Ishikawa (cell line): ENCODE measurements around the gene FAM186B.

Source experiments
- CEBPB ChIP-seq: IDR thresholded peaks from 2 replicates; pipeline ENCODE4 v1.6.1; 2012
- CREB1 ChIP-seq: IDR thresholded peaks from 2 replicates; pipeline ENCODE4 v1.6.1; 2012; ENCODE audit warnings: low read depth
- EGR1 ChIP-seq: IDR thresholded peaks from 2 replicates; pipeline ENCODE4 v1.6.1; 2012
- EP300 ChIP-seq: IDR thresholded peaks from 2 replicates; pipeline ENCODE4 v1.6.1; 2012; ENCODE audit warnings: borderline replicate concordance
- FOXM1 ChIP-seq: IDR thresholded peaks from 2 replicates; pipeline ENCODE4 v1.6.1; 2012; ENCODE audit warnings: low read depth, borderline replicate concordance
- MAX ChIP-seq: IDR thresholded peaks from 2 replicates; pipeline ENCODE4 v1.6.1; 2012
- NFIC ChIP-seq: IDR thresholded peaks from 2 replicates; pipeline ENCODE4 v1.6.1; 2012
- RAD21 ChIP-seq: IDR thresholded peaks from 2 replicates; pipeline ENCODE4 v1.6.1; 2012; ENCODE audit warnings: low read depth
- TAF1 ChIP-seq: IDR thresholded peaks from 2 replicates; pipeline ENCODE4 v1.6.1; 2012; ENCODE audit warnings: low read depth, mild to moderate bottlenecking
- TCF12 ChIP-seq: IDR thresholded peaks from 2 replicates; pipeline ENCODE4 v1.6.1; 2012; ENCODE audit warnings: low read depth
- TEAD4 ChIP-seq: IDR thresholded peaks from 2 replicates; pipeline ENCODE4 v1.6.1; 2012
- YY1 ChIP-seq: IDR thresholded peaks from 2 replicates; pipeline ENCODE4 v1.6.1; 2012; ENCODE audit warnings: low read depth
- ZBTB7A ChIP-seq: IDR thresholded peaks from 2 replicates; pipeline ENCODE4 v1.6.1; 2012; ENCODE audit warnings: low read depth
- TF ChIP-seq, protein P1 (sequence below): IDR thresholded peaks from 2 replicates; pipeline ENCODE4 v1.6.1; 2012; ENCODE audit warnings: low read depth, mild to moderate bottlenecking
- TF ChIP-seq, protein P2 (sequence below): IDR thresholded peaks from 2 replicates; pipeline ENCODE4 v1.6.1; 2012

FAM186B gene

GRCh38 chr12:49562233-49562632, 43.2 kb downstream of the FAM186B start:
- TF ChIP-seq TAF1 (no peak), EGR1 (no peak), EP300 (no peak)

DNA sequence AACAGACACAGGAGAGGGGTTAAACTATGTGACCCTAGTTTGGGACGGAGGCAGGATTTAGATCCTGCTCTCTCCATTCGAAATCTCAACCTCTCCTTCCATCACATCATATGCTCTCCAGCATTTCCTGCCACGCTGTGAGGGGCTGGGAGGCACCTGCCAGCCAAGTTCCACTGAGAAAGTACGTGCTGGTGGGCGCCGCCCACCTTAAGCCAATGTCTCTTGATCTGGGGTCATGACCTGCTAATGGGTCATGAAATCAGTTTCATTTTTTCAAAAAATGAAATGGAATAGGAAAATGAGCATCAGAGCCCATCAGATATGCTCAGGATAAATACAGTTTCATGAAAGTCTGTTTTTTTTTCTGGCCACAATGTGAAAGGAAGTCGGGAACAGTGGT, 44.7 kb downstream of the FAM186B start:
- no peak for TF ChIP-seq CREB1
- TF ChIP-seq FOXM1 = no peak
- no peak for TF ChIP-seq MAX
- no peak for TF ChIP-seq EGR1
- no peak for TF ChIP-seq EP300
- TF ChIP-seq YY1 = no peak
- TF ChIP-seq TEAD4 = no peak

DNA sequence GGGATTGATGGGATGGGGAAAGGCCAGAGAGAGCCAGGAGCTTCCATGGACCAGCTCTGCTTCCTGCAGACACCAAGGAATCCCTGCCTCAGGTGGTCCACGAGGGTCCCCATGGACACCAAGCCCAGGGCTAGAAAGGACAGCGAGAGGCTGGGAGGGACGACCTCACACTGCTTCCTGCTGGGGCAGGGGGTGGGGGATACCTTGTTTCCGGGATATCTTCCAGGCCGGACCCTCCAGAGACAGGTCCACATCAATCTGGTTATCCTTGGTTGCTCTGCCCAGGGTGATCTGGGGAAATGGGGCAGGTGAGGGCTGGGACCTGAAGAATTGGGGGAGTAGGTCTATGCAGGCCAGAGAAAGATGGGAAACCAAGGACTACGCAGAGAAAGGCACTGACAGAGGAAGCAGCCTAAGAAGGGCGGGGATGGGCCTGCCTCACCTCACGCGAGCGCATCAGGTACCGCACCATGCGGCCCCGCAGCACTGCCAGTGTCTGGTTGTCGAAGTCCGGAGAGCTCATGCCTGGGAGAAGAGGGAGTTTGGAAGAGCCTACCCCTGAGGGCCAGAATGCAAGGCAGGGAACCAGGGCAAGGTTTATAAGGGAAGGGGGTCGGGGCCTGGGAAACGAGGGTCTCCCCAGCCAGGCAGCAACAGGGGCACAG, 46.3 kb downstream of the FAM186B start:
- TF ChIP-seq, protein P1, sequence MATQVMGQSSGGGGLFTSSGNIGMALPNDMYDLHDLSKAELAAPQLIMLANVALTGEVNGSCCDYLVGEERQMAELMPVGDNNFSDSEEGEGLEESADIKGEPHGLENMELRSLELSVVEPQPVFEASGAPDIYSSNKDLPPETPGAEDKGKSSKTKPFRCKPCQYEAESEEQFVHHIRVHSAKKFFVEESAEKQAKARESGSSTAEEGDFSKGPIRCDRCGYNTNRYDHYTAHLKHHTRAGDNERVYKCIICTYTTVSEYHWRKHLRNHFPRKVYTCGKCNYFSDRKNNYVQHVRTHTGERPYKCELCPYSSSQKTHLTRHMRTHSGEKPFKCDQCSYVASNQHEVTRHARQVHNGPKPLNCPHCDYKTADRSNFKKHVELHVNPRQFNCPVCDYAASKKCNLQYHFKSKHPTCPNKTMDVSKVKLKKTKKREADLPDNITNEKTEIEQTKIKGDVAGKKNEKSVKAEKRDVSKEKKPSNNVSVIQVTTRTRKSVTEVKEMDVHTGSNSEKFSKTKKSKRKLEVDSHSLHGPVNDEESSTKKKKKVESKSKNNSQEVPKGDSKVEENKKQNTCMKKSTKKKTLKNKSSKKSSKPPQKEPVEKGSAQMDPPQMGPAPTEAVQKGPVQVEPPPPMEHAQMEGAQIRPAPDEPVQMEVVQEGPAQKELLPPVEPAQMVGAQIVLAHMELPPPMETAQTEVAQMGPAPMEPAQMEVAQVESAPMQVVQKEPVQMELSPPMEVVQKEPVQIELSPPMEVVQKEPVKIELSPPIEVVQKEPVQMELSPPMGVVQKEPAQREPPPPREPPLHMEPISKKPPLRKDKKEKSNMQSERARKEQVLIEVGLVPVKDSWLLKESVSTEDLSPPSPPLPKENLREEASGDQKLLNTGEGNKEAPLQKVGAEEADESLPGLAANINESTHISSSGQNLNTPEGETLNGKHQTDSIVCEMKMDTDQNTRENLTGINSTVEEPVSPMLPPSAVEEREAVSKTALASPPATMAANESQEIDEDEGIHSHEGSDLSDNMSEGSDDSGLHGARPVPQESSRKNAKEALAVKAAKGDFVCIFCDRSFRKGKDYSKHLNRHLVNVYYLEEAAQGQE = no peak

GRCh38 chr12:49558526-49558925, 46.9 kb downstream of the FAM186B start:
- TF ChIP-seq YY1 = no peak
- TF ChIP-seq TCF12 = no peak
- no peak for TF ChIP-seq CREB1
- TF ChIP-seq NFIC = no peak
- TF ChIP-seq, protein P1 = no peak
- no peak for TF ChIP-seq CEBPB
- TF ChIP-seq MAX = no peak
- TF ChIP-seq EP300 = no peak
- TF ChIP-seq FOXM1 = no peak
- TF ChIP-seq ZBTB7A = no peak
- TF ChIP-seq EGR1 = no peak
- no peak for TF ChIP-seq TEAD4

DNA sequence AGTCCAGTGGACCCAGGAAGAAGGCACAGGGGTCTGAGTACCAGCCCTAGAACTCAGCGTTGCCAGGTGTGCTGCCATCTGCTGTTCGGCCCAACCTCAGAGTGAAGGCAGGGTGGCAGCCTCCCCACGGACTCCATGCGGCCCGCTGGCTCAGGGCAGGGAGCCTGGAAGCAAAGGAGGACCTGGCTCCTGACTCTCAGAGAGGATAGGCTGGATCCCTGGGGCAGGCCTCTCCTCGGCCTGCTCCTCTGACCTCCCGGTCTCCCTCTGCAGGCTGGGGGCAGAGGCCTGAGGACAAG, 47.6 kb downstream of the FAM186B start:
- TF ChIP-seq CEBPB (no peak), TAF1 (no peak), FOXM1 (no peak), TCF12 (no peak), MAX (no peak), TEAD4 (no peak), RAD21 (no peak), EP300 (no peak), EGR1 (no peak), NFIC (no peak), CREB1 (no peak), ZBTB7A (no peak), YY1 (no peak)
- TF ChIP-seq, protein P2, sequence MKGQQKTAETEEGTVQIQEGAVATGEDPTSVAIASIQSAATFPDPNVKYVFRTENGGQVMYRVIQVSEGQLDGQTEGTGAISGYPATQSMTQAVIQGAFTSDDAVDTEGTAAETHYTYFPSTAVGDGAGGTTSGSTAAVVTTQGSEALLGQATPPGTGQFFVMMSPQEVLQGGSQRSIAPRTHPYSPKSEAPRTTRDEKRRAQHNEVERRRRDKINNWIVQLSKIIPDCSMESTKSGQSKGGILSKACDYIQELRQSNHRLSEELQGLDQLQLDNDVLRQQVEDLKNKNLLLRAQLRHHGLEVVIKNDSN = no peak
- TF ChIP-seq, protein P1 = no peak
